Kidney capillary endothelial cell (primary cell): ENCODE data around the gene OR10G3.
"Not testable (repeated sequence)": the region's sequence is repeated elsewhere in the genome, so short reads cannot be mapped to it uniquely, and the experiment has no call there.

ENCODE experiments used
- DNase-seq: peaks from one replicate; pipeline ENCODE4 v3.0.0-alpha.2; 2018; ENCODE audit warnings: low spot score

Gene OR10G3

DNA sequence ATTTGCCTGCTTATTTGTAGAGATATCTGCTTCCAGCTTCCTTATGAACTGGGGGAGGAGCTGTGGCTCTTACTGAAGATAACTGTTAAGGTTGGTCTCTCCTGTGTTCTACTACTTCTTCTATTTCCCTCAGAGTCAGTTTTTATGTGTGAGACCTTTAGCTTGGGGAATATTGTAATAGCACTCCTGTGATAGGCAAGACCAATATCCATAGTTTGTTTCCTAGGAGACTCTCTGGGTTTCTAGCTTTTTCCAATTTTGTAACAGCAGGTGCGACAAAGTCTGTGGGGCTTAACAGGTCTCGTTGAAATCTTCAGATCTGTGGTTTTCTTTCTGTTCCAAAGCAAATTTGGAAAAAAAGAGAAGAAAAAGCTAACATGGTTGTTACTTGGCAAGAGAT lies at the start of gene OR10G3:
OR10G3 (minus strand) TSS at position 101 of the 400 bp plus-strand sequence. CDS start 9,332 bp downstream, outside the sequence.
- DNase-seq: no peak

- no peak for DNase-seq
Measured at GRCh38 chr14:21626491-21627230, 46.8 kb upstream of the OR10G3 start.

- no peak for DNase-seq
Measured at GRCh38 chr14:21617614-21618013, 37.7 kb upstream of the OR10G3 start.

DNA sequence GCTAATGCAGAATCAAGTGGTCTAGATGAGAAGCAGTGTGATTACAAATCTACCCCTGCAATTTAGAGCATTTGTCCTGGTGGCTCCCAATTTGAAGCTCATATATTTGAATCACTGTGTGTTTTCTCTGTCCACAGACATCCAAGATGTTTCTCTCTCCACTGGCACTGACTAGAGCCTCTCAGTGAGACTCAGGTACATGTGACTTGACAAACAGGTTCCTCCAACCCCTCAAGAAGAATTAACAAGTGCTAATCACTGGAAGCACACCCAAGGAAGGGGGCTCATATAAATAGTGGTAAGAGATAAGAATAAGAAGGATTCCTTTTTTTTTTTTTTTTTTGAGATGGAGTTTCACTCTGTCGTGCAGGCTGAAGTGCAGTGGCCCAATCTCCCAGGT lies 34.4 kb upstream of the OR10G3 start:
- DNase-seq: no peak

DNA sequence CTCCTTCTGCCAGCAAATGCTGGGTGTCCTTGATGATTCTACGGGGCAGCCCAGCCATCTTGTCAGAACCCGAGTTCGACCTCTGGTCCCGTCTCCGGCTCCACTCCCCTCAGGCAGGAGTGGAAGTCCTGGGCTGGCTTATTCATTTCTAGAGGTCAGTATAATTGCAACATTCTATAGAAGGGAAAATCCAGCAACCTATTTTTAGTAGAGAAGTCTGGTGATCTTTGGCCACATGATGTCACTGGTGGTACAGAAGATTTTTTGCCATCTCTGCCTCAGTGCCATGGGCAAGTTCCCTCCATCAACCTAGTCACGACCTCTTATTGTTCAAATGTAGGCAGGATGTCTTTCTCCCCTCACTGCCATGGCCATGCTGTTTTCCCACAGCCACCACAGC lies 32.4 kb upstream of the OR10G3 start:
- DNase-seq: no peak

GRCh38 chr14:21602181-21602580 lies 22.3 kb upstream of the OR10G3 start:
- DNase-seq: not testable (repeated sequence)

GRCh38 chr14:21589317-21589716 lies 9.4 kb upstream of the OR10G3 start:
- no peak for DNase-seq

GRCh38 chr14:21575661-21576060 lies 4.2 kb downstream of the OR10G3 start:
- no peak for DNase-seq

DNA sequence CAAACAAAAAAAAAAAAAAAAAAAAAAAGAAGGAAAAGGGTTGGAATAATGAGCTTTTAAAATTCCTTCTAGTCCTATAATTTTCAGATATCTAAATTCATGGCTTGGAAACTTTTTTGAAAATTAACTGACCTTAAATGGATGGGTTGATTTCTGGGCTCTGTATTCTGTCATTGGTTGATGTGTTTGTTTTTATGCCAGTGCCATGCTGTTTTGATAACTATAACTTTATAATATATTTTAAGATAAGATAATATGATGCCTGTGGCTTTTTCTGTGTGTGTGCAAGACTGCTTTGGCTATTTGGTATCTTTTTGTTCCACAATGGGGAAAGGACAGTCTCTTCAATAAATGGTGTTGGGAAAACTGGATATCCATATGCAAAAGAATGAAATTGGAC lies 7.3 kb downstream of the OR10G3 start:
- DNase-seq: no peak

DNA sequence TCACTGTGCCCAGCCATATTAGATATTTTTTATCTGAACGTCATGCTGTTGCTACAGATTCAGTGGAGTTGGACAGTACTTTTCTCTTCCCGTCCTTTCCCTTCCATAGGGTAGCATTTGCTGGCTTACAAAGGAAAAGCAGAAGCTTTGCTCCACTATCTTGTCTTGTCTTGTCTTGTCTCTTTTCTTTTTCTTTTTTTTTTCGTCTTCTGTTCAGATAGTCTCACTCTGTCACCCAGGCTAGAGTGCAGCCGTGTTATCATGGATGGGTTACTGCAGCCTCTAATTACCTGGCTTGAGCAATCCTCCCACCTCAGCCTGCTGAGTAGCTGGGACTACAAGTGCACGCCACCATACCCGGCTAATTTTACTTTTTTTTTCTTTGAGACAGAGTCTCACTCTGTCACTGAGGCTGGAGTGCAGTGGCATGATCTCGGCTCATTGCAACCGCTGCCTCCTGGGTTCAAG lies 21.1 kb downstream of the OR10G3 start:
- DNase-seq: no peak

DNA sequence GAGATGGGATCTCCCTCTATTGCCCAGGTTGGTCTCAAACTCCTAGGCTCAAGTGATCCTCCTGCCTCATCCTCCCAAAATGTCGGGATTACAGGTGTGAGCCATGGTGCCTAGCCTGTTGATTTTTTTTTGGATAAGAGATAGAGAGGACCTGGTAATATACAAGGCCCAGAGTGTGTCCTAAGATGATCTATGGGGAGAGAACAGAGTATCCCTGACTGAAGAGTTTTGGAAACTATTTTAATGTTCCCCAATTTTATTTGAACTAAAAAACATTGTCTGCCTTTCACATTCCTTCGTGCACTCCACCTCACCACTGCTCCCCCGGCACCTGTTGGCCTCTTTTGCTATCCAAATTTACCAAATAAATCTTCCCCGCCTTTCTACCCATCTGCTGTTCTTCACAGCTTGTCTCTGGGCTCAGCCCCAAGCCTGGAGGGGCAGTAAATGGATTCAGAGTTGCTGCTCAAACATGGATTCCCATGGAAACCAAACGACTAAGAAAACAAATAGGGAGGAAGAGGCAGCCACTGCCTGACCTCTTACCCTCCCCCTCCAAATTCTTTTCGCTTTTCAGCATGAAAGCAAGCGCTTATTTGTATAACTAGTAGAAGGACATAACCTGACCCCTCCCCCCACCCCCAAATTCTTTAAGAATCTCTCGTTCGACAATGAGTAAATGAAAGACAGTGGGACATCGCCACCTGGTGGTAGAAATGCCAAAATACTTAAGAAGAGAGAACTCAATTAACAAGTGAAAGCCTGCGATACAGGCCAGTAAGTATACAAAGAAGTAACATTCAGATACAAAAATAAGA lies 22.6 kb downstream of the OR10G3 start:
- peak; percentile 72 for DNase-seq

DNA sequence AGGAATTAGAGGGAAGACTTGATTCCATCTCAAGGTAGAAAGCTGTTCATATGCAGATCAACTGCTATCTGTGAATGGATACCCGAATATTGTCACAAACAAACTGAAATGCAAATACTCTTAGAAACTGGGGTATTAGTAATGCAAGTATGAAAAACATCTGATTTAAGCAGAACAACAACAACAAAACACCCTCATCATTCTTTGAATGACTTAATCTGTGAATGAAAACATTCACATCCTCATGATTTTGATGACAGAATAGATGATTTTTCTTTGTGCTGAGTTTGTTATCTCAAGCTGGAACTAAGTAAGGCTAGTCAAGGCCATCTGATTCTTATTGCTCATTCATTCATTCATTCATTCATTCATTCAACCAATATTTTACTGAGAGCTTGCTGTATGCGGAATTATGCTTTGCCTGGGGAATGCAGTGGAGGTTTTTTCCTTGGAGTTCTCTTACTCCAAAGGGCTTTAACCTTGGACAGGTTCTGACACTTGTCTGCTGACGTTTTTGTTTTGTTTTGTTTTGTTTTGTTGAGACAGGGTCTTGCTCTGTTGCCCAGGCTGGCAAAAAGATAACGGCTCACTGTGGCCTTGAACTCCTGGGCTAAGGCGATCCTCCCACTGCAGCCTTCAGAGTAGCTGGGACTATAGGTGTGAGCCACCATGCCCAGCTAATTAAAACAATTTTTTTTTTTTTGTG lies 23.3 kb downstream of the OR10G3 start:
- DNase-seq: no peak

- DNase-seq: no peak
Measured at GRCh38 chr14:21553266-21553665, 26.6 kb downstream of the OR10G3 start.

GRCh38 chr14:21544588-21544987 lies 35.3 kb downstream of the OR10G3 start:
- DNase-seq: not testable (repeated sequence)

GRCh38 chr14:21543963-21544362 lies 35.9 kb downstream of the OR10G3 start:
- DNase-seq: no peak

DNA sequence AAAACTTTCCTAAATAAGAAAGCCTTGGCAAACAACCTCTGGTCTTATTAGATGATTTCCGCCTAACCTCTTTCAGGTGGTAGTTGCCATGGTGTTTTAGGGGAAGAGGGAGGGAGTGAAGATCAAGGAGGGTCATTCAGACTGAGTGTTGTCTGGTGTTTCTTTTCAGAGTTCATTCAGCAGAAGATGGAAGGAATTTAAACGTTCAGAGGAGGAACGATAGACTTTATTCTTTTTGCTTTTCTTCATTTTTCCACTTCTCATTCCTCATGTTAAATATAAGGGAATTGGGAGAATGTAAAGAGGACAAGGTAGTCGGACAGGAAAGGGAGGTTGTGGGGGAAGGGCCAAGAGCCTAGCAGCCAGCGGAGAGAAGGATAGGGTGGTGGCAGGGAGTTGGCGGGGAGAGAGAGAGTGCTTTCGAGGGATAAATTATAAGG lies 36.3 kb downstream of the OR10G3 start:
- DNase-seq: no peak

- no peak for DNase-seq
Measured at GRCh38 chr14:21541413-21542074, 38.3 kb downstream of the OR10G3 start.

DNA sequence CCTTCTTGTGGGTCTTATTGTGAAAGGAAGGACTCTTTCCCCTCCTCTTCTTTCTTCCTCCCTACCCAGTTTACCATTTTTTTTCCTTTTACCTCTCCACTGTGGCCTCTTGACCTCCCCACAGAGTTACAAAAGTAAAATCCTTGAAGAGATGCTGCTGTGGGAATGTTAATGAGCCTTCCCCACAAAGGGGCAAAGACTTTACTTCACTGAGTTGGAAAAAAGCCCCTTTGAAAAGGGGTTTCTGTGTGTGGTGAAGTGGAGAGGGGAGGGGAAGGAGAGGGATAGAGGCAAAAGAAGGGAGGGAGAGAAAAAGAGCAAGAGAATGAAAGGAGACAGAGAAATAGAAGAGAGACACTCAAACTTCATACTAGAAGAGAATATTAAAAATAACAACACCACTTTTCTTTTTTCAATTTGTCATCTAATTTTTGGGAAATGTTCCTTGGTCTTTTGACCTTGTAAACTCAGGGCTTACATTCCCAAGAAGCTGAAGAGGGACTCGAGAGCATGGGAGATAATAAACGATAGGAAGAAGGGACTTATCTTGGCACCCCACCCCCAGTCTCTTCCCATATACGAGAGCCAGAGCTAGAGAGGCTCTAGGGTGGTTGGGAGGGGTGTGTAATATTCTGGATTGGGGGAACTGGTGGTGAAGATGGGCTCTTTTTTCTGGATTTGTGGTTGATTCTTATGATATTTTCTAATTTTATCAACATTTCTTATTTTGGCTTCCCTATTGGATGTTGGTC lies 40.5 kb downstream of the OR10G3 start:
- no peak for DNase-seq

GRCh38 chr14:21537090-21537424 lies 42.8 kb downstream of the OR10G3 start:
- DNase-seq: no peak

DNA sequence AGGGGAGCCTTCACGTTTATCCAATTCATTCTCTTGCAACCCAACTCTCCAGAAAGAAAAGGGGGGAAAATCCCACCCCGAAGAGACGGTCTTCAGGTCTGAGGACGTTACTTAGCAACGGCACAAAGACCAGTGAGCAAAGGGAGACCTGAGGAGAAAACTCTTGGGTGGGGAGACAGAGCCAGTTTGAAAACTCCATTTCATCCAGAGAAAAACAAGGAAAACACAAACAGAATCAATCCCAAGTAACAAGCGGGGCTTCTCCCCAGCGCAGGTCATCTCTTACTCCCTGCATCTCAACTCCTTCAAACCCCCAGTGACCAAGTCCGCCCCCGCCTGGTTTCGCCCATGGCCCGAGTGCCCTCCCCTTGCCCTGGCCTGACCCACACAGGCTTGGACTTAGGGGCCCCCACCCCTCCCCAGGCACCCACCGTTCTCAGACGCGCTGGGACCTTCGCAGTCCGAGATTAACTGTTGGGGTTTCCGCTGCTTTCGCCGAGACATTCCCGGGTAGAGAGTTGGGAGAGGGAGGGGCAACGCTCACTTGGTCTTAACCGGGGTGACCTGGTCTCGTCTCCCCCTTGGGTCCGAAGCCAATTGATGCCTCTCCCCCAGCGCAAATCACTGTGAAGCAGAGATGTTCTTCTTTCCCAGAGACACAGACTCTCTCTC lies 43.3 kb downstream of the OR10G3 start:
- no peak for DNase-seq
